Renal cortical epithelial cell (primary cell): ENCODE results near the gene RFPL2. TPM values are rescaled to one million over a fixed set of nuclear protein-coding genes. Genes with fewer than 3 reads are reported as not detected.
A peak's percentile ranks its signal among the peaks of the same experiment; 100 is the strongest.
"Not testable (repeated sequence)": the region's sequence is repeated elsewhere in the genome, so short reads cannot be mapped to it uniquely, and the experiment has no call there.

Experiments used
- DNase-seq: peaks from one replicate; pipeline ENCODE4 v3.0.0-alpha.2; 2011; ENCODE audit warnings: low read depth
- total RNA-seq: library from RNA; depleted of rRNA; stranded (reverse); fragments of >200 nt; gene quantifications from 2 replicates; pipeline ENCODE4 v1.2.3, GENCODE V29; 2014

The RFPL2 gene
- total RNA-seq, 1 donor from 2014 or later, result 0.10 TPM

- no peak for DNase-seq
Observed at GRCh38 chr22:32205974-32206773, 1.3 kb upstream of the RFPL2 start.

DNA sequence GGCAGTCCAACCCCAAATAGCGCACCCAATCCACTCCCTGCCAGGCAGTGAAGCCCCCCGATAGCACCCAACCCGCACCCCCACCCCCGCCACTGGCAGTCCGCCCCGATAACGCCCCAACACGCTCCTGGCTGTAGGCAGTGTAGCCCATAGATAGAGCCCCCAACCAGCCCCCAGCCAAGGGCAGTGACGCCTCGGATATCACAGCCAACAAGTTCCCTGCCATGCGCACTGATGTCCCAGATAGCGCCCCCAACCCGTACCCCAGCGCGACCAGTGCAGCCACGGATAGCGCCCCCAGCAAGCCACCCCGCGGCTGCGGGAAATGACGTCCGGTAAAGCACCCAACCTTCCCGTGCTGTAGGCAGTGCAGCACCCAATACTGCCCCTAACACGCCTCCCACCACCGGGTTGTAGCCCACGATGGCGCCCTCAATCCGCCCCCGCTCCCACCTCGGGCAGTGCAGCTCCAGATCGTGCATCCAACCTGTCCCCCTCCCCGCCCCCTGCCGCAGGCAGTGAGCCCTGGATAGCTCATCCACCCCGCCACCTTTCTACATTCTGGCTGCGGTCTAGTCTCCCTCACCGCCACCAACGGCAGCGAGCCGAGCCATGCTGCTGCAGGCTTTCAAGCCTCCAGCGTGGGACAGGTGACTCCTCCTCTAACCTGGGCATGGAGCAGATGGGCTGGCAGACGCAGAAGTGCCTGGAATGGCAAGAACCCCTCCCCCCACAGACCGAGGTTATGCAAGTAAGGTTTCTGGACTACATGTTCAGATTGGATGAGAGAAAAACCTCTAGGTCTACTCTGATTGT is 625 bp downstream of the RFPL2 start:
- DNase-seq, result peak; percentile 55

DNA sequence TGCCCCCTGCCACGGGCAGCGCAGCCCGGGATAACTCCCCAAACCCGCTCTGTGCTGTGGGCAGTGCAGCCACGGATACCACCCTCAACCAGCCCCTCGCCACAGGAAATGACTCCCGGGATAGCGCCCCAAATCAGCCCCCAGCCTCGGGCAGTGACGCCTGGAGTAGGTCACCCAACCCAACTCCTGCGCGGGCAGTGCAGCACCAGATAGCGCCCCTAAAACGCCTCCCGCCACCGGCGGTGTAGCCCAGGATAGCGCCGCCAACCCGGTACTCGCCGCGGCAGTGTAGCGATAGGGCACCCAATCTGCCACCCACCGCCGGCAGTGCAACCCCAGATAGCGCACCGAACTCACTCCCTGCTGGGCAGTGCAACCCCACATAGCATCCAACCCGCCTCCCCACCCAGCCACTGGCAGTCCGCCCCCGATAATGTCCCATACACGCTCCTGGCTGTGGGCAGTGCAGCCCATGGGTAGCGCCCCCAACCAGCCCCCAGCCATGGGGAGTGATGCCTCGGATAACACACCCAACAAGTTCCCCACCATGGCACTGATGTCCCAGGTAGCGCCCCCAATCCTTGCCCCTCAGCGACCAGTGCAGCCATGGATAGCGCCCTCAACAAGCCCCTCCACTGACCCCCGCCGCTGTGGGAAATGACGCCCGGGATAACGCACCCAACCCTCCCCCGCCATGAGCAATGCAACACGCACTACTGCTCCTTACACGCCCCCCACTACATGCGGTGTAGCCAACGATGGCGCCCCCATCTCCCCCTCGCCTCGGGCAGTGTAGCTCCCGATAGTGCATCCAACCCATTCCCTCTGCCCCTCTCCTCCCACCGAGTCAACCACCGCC is 1.5 kb downstream of the RFPL2 start:
- DNase-seq, result no peak

DNA sequence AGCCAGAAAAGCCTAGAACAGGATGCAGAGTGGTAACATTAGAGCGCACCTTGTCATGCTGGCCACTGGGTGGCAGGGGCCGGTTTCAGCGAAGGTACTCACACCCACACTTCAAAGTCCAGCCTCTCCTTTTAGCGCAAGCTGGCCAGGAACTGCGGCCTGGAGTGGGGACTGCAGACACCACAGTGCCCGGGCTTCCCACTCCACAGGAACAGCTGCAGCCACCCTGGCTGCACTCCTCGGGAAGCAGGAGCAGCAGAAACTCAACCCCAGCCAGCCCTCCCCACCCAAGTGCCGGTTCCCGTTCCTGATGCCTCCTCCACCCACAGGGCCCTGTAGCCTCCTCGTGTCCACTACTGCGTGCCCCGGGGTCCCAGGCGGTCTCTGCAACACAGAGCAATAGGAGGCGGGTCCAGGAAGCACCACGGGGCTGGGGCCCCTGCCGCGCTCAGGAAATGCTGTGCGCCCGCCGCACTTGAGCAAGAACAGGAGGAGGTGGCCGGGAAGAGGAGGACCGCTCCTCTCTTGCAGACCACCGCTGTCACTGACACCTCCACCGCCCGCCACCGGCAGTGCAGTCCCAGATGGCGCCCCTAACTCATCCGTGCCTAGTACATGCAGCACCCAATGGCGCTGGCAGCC is 2.2 kb downstream of the RFPL2 start:
- DNase-seq, result peak; percentile 67

- DNase-seq, result no peak
Observed at GRCh38 chr22:32202161-32202538, 2.7 kb downstream of the RFPL2 start.

GRCh38 chr22:32200752-32201151 is 4.1 kb downstream of the RFPL2 start:
- no peak for DNase-seq

DNA sequence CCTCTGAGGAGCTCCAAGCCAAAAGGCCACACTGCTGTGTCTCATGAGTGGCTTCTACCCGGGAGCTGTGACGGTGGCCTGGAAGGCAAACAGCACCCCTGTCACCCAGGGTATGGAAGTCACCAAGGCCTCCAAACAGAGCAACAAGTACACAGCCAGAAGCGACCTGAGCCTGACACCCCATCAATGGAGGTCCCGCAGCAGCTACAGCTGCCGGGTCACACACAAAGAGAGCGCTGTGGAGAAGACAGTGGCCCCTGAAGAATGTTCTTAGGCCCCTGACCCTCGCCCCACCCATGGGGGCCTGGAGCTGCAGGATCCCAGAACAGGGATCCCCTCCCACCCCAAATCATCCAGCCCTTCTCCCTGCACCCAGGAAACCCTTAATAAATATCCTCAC is 4.9 kb downstream of the RFPL2 start:
- no peak for DNase-seq

GRCh38 chr22:32199341-32199740 is 5.5 kb downstream of the RFPL2 start:
- DNase-seq, result no peak

DNA sequence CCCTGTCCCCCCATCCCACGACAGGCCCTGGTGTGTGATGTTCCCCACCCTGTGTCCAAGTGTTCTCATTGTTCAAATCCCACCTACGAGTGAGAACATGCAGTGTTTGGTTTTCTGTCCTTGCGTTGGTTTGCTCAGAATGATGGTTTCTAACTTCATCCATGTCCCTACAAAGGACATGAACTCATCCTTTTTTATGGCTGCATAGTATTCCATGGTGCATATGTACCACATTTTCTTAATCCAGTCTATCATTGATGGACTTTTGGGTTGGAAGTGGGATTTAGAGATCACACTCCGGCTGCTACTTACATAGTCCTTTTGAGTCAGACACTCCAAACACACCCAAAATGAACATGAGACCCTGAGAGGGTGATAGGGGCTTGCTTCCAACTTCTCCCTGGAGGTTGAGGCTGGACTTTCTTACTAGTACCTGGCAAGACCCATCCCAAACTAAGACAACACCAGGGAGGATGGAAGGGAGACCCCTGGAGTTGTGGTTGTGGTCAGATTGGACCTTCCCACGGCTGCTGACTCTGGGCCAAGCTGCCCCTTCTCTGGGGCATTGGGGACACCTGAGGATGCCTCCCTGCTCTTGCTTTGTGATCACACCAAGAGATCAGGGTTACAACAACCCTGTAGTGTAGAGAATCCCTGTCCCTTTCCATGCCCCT is 7.2 kb downstream of the RFPL2 start:
- DNase-seq, result not testable (repeated sequence)

DNA sequence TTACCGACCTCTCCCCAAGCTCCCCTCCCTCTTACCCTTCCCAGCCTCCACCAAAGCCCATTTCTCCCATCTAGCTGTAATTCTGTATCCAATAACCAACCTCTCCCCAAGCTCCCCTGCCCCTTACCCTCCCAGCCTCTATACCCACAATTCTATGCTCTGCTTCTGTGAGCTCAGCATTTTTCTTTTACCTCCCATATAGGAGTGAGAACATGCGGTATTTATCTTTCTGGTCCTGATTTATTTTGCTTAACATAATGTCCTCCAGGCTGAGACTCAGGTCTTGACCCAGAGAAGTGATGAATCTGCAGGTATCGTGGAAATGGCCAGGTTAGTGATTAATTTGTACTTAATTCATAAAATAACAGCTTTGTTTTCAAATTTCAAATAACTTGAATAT is 9.0 kb downstream of the RFPL2 start:
- DNase-seq, result not testable (repeated sequence)

DNA sequence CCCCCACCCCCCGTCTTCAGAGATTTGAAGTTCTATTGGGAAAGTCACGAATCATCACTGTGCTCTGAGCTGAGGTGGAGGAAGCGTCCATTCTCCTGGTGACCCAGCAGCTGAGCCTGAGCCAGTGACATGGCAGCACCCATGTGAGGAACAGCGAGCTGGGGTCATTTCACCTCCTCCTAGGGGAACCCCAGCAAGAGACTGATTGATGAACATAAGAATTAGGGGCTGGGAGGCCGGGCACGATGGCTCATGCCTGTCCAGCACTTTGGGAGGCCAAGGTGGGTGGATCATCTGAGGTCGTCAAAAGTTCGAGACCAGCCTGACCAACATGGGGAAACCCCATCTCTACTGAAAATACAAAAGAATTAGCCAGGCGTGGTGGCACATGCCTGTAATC is 11.5 kb downstream of the RFPL2 start:
- DNase-seq, result not testable (repeated sequence)

GRCh38 chr22:32191021-32191420 is 13.9 kb downstream of the RFPL2 start:
- not testable (repeated sequence) for DNase-seq

DNA sequence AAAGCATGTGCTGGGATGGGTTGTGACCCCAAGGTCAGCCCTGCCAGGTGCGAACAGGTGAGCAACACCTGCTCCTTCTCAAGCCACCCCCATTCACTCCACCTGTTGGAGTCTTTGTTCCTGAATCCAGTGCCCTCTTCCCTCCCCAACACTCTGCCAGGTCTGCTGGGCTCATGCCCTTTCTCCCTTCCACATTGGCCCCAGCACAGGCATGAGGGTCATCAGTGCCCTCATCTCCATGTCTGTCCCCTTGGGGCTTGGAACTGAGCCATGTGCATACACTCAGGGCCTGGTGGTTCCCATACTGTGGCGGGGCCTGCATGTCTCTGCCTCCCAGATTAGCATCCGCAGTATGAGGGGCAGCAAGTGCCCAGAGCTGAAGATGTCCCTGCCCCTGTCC is 19.1 kb downstream of the RFPL2 start:
- no peak for DNase-seq

GRCh38 chr22:32183625-32184024 is 21.2 kb downstream of the RFPL2 start:
- DNase-seq, result no peak

DNA sequence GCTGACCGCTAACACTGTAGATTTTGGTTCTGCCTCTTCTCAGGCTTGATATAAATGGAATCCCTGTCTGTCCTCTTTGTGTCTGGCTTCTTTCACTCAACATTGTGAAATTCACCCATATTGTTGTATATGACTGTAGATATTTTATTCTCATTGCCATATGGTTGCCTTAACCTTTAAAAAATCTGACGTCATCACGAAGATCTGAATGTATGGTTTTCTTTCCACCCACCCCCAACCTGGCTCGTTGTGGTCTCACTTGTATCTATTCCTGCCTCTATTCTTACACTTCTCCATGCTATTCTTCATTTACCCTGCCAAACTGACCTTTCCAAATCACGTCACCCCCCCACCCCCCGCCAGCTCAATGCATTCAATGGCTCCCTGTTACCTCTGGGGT is 23.8 kb downstream of the RFPL2 start:
- no peak for DNase-seq

DNA sequence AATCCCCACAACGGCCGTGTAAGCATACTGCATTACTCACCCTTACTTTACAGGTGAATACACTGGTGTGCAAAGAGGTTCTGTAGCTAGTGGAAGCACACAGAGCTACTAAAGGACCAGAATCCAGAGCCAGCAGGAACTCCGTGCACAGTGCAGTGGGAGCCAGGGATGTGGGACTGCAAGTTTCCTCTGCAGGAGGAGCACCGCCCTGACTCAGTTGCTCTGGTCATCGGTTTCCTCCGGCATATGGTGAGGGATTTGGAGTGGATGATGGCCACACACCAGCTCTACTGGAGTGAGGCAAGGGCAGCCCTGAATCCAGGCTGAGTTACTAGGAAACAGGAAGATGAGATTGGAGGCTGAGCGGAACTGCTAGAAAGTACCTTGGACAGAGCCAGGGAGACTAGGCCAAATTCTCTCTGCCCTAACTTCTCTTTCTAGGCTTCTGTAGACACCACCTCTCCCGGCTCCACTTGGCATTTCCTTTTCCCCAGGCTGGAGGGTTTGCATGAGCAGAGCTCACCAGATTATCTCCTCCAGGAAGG is 27.6 kb downstream of the RFPL2 start:
- DNase-seq, result no peak

GRCh38 chr22:32175683-32176644 is 28.9 kb downstream of the RFPL2 start:
- no peak for DNase-seq

DNA sequence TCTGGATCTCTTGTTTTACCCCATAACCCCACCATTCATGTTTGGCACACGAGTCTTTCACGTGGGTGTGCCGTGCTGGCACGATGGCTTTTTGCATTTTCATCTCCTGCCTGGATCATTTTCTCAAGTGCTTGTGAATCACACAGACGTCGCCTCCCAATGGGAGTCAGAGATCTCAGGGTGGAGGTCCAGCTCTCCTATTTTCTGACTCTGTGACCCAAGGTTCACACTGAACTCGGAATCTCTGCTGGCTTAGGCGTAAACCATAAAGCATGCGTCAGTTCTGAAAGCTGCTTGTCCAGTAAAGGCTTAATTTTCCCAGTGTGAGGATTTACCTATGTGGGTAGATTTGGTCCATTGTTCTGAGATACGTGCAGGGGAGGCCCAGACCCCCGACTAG is 29.8 kb downstream of the RFPL2 start:
- no peak for DNase-seq

DNA sequence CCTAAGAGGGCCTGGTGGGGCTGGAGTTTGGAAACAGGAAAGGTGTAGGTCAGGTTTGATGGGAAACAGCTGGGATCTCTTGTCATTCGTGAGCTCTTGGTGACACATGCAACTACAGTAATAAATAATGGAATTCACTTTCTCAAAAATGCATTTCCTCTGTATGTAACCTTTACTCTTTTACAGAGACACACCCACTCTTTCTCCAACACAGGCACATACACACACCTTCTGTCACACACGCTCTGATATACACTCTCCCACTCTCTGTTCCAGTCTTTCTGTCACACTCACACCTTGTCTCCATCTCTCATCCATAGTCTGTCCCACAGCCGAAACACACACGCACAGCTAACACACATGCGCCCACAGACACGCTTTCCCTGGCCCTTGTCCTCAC is 39.2 kb downstream of the RFPL2 start:
- DNase-seq, result no peak
